IPS-18c (cell line): ENCODE measurements around the gene GALNT14.

ENCODE experiments used
- H3K4me3 ChIP-seq: 2 replicates; pipeline ENCODE4 v1.7.0; 2013; ENCODE audit warnings: low read depth, mild to moderate bottlenecking, low read length, moderate library complexity; ENCODE audit not compliant: insufficient read depth
- H3K9me3 ChIP-seq: one replicate; pipeline ENCODE4 v1.6.1; 2013; ENCODE audit warnings: mild to moderate bottlenecking, low read length, moderate library complexity; ENCODE audit not compliant: control insufficient read depth, insufficient read depth

GALNT14 gene

DNA sequence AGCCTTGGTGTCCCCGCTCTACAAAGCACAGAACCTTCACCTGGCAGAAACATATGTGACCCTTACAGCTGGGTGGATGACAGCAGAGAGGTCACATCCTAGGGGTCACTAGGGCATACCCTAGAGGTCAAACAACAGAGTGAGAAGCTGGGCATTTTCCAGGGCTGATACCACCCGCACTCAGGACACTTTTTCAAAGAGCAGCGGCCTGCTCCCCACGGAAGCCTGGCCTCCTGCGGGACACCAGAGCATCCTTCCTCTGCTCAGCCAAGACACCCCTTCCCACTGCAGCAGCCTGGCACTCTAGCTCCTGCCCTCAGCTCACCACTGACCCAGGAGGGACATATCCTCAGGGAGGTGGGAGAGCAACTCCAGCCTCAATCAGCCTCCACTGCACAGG, 86.0 kb downstream of the GALNT14 start:
- Histone ChIP-seq H3K9me3 (no peaks in the 10 kb centered on the region), H3K4me3 (no peak overlapping the region)

DNA sequence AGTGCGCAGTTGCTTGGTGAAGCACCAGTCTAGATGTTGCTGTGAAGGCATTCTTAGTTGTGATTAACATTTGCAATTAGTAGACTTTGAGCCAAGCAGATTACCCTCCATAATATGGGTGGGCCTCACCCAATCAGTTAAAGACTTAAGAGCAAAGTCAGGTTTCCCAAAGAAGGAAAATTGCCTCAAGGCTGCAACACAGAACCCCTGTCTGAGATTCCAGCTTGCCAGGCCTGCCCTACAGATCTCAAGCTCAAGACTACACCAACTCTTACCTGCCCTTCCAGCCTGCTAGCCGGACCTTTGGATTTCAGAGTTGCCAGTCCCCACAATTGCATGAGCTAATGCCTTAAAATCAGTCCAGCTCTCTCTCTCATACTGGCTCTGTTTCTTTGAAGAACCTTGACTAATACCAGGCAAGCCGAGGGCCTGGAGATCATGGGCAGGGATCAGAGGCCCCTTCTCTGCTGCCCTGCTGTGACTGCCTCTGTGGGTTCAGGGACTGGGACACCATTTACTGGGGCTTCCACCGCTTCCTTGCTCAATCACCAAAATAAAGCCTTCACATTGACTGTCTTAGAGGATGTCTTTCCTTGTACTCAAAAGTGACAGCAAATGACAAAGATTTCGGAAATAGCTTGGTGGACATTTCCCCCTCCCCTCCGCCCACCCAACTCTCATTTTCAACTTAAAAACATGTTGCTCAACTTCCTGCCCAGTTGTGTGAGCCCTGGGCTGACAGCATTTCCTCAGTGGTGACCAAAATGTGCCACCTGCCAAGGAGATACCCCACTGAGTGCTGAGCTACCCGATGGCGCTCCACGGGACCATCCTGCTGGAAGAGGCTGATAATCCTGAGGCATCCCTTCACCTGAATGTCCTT, 86.7 kb downstream of the GALNT14 start:
- Histone ChIP-seq H3K9me3 (no peaks in the 10 kb centered on the region), H3K4me3 (no peak overlapping the region)

DNA sequence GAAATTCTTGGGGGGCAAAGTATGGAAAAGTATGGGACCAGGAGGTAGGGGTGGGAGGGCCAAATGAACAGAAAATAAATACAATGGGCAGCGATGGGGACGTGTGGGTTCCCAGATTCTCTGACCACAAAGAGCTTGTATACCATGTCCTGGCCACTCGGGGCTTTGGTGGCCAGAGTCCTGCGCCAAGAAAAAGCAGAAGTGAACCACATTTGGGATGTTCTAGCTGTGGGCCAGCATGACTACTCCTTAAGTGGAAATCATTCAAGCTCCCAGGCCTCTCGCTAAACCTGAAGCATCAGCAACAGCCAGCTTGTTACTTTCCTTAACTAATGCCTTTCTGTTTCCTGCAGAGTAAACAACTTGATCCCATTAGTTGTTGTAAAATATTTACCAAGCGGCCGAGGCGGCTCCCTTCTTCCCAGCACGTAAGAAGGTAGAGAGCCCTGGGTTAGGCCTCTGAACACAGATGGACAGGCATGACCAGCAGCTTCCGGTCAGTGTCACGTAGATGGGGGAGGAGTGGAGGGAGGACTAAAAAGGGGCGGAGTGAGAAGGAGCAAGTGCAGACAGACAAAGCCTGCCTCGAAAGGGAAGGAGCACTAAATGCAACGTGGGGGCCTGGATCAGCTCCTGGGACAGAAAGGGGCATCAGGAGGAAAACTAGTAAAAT, 88.2 kb downstream of the GALNT14 start:
- no peak overlapping the region for H3K4me3 ChIP-seq
- H3K9me3 ChIP-seq = no peaks in the 10 kb centered on the region

DNA sequence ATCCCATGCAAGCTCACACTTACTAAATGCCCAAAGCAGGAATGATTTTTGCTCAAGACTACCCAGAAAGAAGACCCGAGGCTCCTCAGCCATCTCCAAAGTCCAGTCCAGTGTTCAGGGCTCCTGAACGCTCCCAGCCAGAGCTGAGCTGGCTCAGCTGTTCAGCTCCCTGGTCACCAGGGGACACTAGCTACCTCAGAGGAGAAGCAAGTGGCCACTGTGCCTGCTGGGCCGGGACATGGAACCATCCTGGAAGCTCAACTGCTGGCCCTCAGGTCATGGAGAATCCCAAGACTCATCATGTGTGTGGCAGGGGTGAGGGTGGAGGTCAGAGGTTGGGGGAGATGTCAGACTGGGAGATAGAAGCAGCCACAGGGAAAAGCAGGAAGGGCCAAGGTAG, 89.0 kb downstream of the GALNT14 start:
- H3K9me3 ChIP-seq = no peaks in the 10 kb centered on the region
- H3K4me3 ChIP-seq = no peak overlapping the region

DNA sequence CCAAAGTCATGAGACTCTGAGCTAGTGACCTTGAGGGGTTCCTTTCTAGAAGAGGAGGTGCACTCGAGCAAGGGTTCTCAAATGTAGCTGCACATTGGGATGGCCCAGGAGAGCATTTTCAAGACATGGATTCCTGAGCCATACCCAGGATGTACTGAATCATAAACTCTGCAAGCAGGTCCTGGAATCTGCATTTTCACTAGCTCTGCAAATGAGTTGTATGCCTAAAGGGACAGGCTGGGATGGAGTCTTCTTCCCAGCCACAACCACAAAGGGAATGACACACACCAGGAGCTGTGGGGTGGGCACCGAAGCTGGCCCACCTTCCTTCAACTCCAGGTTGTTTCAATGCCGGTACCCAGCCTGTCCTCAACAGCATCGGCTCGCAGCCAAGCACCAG, 90.6 kb downstream of the GALNT14 start:
- Histone ChIP-seq H3K4me3 (no peak overlapping the region), H3K9me3 (no peaks in the 10 kb centered on the region)

DNA sequence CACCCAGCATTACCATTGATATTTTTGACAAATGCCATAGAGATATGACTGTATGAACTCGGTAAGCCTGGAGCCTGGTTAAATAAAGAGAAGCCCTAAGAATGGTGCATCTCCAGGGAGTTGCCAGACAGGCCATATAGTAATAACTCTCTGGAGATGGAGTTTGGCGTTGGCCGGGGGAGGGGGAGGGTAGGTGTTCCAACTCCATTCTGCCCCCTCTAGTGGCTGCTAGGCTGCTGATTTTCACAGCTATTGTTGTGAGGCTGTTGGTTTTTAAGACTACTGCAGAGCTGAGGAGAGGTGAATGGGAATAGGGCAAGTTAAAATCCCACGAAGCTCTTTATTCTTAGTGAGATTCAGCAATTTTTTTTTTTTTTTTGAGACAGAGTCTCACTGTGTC, 99.9 kb downstream of the GALNT14 start:
- H3K4me3 ChIP-seq = no peak overlapping the region
- no peaks in the 10 kb centered on the region for H3K9me3 ChIP-seq

DNA sequence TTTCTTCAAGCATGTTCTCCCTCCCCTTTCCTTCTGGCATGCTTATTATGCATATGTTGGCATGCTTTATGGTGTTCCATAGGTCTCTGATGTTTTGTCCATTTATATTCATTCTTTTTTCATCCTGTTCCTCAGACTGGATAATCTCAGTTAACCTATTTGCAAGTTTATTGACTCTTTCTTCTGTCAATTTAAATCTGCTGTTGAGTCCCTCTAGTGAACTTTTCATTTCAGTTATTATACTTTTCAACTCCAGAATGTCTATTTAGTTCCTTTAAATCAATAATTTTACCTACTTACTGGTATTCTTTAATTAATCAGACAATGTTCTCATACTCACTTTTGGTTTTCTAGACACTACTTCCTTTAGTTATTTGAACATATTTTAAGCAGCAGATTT, 101.2 kb downstream of the GALNT14 start:
- Histone ChIP-seq H3K9me3 (no peaks in the 10 kb centered on the region), H3K4me3 (no peak overlapping the region)

DNA sequence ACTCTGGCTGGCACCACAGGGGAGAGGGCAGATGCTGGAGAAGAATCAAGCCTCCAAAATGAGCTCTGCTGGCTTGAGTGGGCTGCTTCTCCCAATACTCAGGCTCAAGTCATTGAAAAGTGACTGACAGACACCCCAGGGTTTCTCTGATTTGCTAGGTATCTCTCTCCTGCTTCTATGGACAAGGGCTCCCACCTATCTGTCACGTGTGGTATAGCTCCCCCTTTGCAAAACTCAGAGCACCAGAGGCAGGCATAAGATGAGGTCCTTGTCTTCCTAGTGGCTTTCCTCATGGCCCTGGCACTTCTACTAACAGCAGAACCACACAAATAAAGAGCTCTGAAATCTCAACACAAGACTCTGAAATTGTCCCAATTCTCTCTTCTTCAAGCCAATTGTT, 105.2 kb downstream of the GALNT14 start:
- no peaks in the 10 kb centered on the region for H3K9me3 ChIP-seq
- no peak overlapping the region for H3K4me3 ChIP-seq

DNA sequence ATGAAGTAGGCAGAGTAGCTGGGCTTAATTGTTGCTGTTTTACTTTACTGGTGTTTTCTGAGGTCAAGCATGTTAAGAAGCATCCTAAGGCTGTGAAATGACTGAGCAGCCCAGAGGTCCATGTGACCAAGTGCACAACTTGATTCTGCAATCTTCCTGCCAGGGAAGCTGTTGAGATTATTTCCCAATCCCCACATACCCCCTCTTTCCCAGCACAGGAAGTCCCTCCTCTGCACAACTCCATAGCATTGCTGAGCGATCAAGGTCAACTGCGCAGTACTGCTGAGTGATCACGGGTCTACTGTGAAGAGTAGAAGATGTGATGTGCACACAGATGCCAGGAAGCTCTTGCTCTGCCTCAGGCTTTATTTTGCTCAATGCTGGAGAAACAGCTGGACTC, 105.8 kb downstream of the GALNT14 start:
- H3K9me3 ChIP-seq = no peaks in the 10 kb centered on the region
- H3K4me3 ChIP-seq = no peak overlapping the region

DNA sequence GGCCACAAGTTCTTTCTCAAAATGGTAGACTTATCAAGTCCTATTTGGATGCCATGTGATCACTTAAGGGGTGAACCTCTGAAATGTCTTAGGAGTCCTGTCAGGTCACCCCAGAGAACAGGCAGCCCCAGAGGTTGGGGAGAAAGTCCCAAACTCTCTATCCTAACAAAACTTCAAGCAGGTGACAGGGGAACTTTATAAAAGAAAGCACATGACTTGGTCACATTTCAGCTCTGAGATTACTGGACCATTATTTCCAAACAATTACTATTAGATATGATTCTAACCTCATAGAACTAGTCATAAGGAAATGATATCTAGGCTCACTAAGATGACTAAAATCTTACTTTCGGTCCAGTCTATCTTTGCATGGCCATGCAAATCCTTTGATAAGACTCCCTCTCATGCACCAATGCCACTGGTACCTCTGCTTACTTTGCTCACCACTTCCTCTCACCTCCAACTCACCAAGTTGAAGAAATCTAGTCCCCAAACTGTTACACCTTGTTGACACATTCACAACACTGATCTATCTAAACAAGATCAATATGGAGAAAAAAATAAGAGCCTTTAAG, 107.0 kb downstream of the GALNT14 start:
- Histone ChIP-seq H3K4me3 (no peak overlapping the region), H3K9me3 (no peaks in the 10 kb centered on the region)

DNA sequence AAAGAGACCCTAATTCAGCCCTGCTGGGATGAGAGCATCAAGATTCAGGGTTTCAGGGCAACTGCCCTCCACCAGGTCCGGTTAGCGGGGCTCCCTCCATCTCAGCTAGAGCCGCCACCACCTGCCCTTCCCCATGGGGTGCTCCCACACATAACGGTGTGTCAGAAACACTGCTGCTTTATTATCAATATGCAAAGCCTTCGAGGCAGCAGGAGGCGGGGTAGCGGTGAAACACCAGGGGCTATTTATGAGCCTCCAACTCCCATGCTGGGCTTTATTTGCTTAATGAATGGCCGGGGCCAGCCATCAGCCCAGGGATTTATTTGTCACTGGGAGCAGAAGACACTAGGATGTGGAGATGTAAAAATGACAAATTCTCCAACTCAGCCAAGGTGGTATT, 109.8 kb downstream of the GALNT14 start:
- Histone ChIP-seq H3K9me3 (no peaks in the 10 kb centered on the region), H3K4me3 (no peak overlapping the region)

DNA sequence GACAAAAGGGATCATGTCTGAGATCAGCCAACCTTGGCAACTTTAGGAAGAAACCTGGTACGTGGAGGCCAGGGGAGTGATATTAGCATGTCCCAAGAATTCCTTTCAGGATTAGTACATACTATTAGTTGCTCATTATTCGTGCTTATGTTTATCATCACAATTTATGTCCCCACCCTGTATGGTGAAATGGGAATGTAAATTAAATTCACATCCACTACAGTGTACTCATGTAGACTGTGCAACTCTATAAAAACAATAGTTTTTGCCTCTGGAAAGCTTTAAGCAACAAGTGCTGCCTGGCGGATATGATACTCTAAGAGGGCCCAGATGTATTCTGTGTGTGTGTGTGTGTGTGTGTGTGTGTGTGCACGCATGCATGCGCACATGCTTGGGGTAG, 110.7 kb downstream of the GALNT14 start:
- no peaks in the 10 kb centered on the region for H3K9me3 ChIP-seq
- H3K4me3 ChIP-seq = no peak overlapping the region

DNA sequence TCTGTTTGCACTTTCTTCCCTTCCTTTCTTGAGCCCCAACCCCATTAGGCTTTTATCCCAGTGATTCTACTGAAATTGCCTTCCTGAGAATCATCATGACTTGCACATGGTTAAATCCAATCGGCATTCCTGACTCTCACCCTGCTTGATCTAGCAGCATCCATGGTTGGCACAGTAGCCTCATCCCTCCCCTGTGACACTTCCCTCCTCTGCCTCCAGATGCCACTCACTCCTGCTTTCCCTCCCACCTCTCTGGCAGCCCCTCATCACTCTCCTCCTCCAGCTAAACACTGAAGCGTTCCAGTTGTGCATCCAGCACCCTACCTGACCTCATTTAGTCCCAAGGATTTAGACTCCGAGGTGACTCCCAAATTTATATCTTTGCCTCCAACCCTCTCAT, 114.7 kb downstream of the GALNT14 start:
- no peak overlapping the region for H3K4me3 ChIP-seq
- no peaks in the 10 kb centered on the region for H3K9me3 ChIP-seq

DNA sequence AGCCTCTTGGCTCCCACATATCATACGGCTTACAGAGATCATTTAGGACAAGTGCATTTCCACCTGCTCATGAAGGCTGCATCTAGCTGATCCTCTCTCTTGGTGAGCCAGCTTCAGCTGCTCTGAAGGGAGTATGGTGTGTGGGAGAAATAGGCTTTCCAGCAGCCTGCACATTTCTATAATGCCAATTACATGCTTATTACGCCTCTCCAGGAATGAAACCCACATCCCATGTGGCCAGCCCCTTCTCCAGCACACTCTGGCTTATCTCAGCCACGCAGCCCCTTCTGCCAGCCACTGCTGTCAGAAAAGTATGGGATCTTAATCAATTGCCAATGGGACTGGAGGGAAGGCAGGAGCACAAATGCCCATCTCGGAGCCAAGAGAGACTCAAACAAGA, 117.5 kb downstream of the GALNT14 start:
- no peaks in the 10 kb centered on the region for H3K9me3 ChIP-seq
- no peak overlapping the region; the same call in 1 of the 2 replicates for H3K4me3 ChIP-seq

DNA sequence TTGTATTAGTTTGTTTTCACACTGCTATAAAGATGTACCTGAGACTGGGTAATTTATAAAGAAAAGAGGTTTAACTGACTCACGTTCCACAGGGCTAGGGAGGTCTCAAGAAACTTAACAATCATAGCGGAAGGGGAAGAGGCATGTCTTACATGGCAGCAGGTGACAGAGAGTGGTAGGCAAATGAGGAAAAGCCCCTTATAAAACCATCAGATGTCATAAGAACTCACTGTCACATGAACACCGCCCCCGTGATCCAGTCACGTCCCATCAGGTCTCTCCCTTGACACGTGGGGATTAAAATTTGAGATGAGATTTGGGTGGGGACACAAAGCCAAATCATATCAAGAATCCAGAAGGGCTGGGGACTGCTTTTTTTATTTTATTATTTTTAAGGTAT, 120.0 kb downstream of the GALNT14 start:
- H3K9me3 ChIP-seq = no peaks in the 10 kb centered on the region

DNA sequence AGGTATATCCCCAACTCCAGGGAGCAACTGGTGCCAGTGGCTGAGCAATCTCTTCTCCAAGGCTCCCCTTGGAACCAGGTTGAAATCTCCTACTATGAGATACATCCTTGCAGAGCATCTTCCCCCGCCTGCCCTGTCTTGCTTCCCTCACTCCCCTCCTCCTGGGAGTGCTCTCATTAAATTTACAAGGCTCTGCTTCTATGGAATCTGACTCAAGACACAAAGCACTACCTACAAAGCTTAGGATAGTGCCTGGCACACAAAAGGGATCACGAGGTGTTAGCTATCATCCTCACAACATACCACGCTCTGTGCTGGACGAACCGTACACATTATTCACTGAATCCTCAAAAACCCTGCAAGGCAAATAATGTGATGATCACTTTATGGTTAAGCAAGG, 121.6 kb downstream of the GALNT14 start:
- Histone ChIP-seq H3K9me3 (no peaks in the 10 kb centered on the region), H3K4me3 (no peak overlapping the region)

More for the DNA sequence above, 120.0 kb downstream of the GALNT14 start:
- no peak overlapping the region for H3K4me3 ChIP-seq

DNA sequence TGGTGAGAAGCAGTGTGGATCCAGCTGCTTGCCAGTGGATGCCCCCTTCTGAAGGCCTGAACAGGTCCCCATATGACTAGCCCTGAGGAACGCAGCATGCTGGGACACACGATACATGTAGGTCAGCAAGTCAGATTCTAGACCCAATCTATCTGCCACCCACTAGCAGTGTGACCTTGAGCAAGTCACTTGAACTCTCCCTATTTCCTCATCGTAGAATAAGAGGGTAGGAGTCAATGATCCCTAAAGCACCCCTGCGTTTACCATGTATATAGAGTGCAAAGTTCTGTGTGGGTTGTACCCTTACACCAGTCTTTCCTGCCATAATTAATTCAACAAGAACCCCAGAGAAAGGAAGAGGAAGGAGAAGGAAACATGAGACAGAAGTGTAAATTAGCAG, 123.7 kb downstream of the GALNT14 start:
- Histone ChIP-seq H3K4me3 (no peak overlapping the region), H3K9me3 (no peaks in the 10 kb centered on the region)

DNA sequence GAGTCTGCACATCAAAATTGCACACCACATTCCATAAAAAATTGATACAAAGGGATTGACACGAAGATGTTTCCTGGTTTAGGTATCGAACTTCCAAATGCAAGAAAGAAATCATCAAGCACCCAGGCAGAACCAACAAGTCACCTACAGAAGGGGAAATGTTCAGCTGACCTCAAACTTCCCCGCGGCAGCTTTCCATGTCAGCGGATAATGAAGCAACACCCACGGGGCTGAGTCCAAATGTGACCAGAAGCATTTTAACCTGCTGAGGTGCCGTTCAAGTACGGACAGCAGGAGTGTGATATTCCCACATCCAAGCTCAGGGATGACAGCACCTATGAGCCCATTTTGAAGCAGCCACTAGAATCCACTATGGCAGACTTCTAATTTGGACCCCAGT, 124.9 kb downstream of the GALNT14 start:
- no peak overlapping the region for H3K4me3 ChIP-seq
- no peaks in the 10 kb centered on the region for H3K9me3 ChIP-seq
